ENCODE results near the gene DNAH7. TPM values are rescaled to one million over a fixed set of nuclear protein-coding genes. Genes with fewer than 3 reads are reported as not detected.

The DNAH7 gene
- polyA plus RNA-seq (2012; ENCODE audit: missing spikeins): 0.06 TPM

DNA sequence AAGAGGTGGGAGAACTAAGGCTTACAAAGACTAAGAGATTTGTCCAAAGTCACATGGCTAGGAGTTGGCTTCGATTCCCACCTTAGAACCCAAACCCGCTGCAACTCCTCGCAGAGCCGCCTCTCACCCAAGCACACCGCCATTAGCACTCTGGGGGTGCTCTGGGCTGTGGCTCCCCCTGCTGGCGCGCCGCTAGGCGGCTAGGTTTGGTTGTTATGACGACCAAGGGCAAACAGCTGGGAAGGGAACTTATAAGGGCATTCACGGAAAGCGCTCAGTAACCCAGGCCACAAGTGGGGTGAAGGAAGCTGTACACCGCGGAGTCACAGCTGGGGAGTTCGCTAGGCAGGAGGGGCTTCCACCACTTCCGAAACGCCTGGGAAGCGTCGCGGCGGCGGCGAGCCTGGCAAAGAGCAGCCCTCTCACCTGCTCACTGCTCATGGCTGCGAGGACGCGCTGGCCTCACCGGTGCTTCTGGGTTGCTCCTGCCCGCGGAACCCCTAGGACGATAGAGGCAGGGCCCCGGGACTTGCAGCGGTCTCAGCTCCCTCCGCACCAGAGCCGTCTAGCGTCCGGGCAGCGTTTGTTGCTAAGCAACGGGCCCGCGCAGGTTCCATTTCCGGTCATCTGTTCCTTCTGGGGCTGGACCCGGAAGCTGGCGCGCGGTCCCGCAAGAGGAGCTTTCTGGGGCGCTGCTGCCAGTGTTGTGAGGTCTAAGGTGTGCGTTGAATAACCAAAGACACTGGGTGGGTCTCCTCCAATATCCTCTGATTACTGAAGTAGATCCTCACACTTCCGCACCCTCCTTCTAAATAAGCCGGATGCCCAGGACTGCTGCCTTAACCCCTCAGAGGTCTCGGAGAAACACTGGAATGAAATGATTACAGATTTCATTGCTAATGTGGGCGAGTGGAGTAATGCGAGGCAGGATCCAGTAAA is at the start of gene DNAH7:
Gene DNAH7, minus strand, starts transcription at position 567 of the 939 bp plus-strand sequence. Its CDS starts 126 bp downstream, at position 441.
- peak; percentile 93 for FAIRE-seq
- 0 out of 2 replicates have a peak, but pooled peaks have one; percentile 21 for TF ChIP-seq POLR2AphosphoS5 (IDR thresholded peaks at IDR 0.05; ENCODE audit: low read depth, low read length)
- no peak for TF ChIP-seq TAF1 (IDR thresholded peaks at IDR 0.05; ENCODE audit: borderline replicate concordance, low read depth, low read length)
- DNase-seq (ENCODE audit: insufficient read length): peak; percentile 79

DNA sequence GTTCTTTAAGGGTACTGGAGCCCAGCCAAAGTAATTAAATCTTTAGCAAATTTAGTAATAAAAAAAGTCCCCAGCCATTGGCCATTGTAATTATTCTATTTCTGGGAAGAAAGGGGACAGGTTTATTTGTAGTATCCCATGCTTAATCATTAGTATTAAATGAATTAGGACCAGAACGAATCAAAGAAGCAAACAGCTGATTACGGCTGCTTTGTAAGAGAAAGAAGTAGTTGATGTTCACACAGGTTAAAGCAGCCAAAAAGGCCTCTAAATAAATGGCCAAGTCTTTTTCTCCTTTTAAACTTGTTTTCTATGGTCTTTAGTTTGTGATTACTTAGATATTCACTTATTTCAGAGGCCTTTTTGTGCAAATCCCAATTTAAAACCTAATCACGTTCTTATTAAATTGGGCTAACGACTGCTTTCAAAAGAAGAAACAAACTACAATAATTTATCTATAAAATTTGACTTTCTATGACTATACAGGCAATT is 48.6 kb upstream of the DNAH7 start:
- TF ChIP-seq POLR2AphosphoS5 (IDR thresholded peaks at IDR 0.05; ENCODE audit: low read depth, low read length) (no peak), POLR2A (IDR thresholded peaks at IDR 0.05; ENCODE audit: low read depth, low read length) (no peak), TAF1 (IDR thresholded peaks at IDR 0.05; ENCODE audit: borderline replicate concordance, low read depth, low read length) (no peak)
- FAIRE-seq (no peak), DNase-seq (ENCODE audit: insufficient read length) (no peak)

DNA sequence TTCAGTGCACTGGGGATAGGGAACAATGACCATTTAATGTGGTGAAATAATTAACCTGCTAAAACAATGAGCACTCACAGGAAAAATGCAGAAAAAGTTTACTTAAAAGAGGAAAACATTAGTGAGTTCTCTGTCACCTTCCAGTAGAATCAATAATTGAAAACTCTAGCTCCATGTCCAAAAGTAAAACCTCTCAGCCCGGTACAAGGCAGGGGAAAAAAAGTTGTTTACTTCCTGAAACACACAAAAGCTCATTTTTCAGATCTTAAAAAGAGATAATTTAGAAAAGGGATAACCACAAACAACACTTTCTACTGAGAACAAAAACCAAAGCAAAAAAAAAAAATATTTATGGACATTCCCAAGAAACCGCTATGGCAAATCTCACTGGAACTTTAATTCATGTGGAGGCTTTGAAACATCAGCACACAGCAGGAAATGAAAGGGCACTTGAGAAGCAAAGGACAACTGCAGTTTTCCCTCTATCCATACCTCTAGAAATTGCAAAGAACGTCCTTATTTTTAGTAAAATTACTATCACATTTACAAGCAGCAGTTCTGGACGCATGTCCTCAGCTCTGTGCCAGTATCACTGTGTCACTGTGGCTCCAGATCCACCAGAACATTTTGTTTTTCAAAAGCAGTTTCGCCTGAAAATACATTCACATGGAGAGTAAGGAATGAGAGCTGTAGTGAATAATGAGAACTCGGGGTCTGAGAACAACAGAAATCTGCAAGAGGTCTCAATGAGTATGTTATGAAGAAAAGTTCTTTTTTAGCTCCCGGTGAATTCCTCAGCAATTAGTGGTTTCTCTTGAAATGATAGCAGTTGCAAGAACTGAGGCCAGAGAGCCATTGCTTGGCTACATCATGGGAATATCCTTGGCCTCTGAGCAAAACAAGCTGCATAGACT is 44.7 kb upstream of the DNAH7 start:
- DNase-seq (ENCODE audit: insufficient read length) (no peak), FAIRE-seq (no peak)
- TF ChIP-seq POLR2AphosphoS5 (IDR thresholded peaks at IDR 0.05; ENCODE audit: low read depth, low read length) (no peak), TAF1 (IDR thresholded peaks at IDR 0.05; ENCODE audit: borderline replicate concordance, low read depth, low read length) (no peak), POLR2A (IDR thresholded peaks at IDR 0.05; ENCODE audit: low read depth, low read length) (no peak)

DNA sequence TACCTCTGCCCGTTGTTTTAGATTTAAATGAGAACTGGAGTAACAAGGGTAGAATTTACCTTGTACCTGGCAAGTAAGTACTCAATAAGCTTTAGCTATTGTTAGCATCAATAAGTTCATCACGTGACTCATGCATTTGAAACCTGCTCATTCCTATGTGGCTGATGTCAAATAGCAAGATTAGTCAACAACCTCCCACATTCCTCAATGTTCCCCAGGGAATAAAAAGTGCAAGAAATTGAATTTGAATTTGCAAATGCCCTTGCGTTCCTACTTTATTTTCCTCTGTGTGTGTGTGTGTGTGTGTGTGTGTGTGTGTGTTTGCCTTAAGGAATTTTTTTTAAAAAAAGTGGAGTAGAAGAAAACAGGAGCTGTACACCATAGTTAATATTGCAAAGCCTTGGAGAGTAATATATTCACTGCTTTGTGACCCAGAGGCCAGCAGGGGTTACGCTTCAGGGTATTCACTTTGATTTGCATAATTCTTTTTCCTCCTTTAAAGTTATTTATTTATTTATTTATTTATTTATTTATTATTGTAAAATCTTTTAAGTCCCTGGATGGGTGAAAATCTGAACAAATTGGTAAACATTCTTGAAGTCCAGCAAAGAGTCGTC is 43.9 kb upstream of the DNAH7 start:
- DNase-seq (ENCODE audit: insufficient read length) (no peak), FAIRE-seq (peak; percentile 73)
- TF ChIP-seq TAF1 (IDR thresholded peaks at IDR 0.05; ENCODE audit: borderline replicate concordance, low read depth, low read length) (no peak), POLR2AphosphoS5 (IDR thresholded peaks at IDR 0.05; ENCODE audit: low read depth, low read length) (no peak), POLR2A (IDR thresholded peaks at IDR 0.05; ENCODE audit: low read depth, low read length) (no peak)

DNA sequence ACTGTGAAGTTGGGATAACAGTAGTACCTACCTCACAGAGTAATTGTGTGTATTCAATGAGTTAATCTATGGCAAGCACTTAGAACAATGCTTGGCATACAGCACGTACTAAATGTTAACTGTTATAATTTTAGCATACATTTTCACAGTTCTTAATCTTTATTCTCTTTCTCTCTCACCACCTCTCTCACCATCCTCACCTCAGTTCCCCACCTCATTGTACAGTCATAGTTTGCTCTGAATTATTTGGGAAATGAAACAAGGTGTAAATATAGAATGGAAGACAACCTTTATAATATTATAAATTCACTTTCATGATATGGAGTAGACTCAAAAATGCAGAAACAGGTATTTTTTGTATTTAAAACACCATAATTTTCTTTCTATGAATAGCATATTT is 40.0 kb upstream of the DNAH7 start:
- no peak for TF ChIP-seq POLR2AphosphoS5 (IDR thresholded peaks at IDR 0.05; ENCODE audit: low read depth, low read length)
- TF ChIP-seq TAF1 (IDR thresholded peaks at IDR 0.05; ENCODE audit: borderline replicate concordance, low read depth, low read length): no peak
- no peak for TF ChIP-seq POLR2A (IDR thresholded peaks at IDR 0.05; ENCODE audit: low read depth, low read length)
- FAIRE-seq (no peak), DNase-seq (ENCODE audit: insufficient read length) (no peak)

DNA sequence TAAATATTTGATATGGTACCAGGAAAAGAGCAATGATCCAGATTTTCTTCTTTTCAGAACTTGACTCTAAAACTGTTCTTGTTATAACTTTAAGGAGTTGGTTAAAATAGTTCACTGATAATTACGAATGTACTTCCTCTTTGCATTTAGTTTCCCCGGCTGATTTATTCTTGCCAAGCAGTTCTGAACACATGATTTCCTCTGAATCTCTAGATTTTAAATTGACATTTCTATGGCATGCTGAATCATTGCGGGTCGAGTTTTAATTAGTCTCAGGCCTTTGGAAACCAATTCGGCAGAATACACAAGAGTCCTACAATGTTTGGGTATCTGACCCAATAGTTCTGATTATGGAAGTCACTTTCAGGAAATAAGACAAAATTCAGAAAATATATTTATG is 37.3 kb upstream of the DNAH7 start:
- DNase-seq (ENCODE audit: insufficient read length) (no peak), FAIRE-seq (no peak)
- TF ChIP-seq TAF1 (IDR thresholded peaks at IDR 0.05; ENCODE audit: borderline replicate concordance, low read depth, low read length): no peak
- TF ChIP-seq POLR2A (IDR thresholded peaks at IDR 0.05; ENCODE audit: low read depth, low read length): no peak
- no peak for TF ChIP-seq POLR2AphosphoS5 (IDR thresholded peaks at IDR 0.05; ENCODE audit: low read depth, low read length)

- no peak for DNase-seq (ENCODE audit: insufficient read length)
- TF ChIP-seq POLR2A (IDR thresholded peaks at IDR 0.05; ENCODE audit: low read depth, low read length) (no peak), TAF1 (IDR thresholded peaks at IDR 0.05; ENCODE audit: borderline replicate concordance, low read depth, low read length) (no peak), POLR2AphosphoS5 (IDR thresholded peaks at IDR 0.05; ENCODE audit: low read depth, low read length) (no peak)
- peak; percentile 36 for FAIRE-seq
Observed at GRCh38 chr2:196104066-196104465, 35.4 kb upstream of the DNAH7 start.

- peak; percentile 14 for FAIRE-seq
Observed at GRCh38 chr2:196103626-196104025, 35.0 kb upstream of the DNAH7 start.

GRCh38 chr2:196101325-196101991 is 32.8 kb upstream of the DNAH7 start:
- DNase-seq (ENCODE audit: insufficient read length) (peak; percentile 32), FAIRE-seq (peak; percentile 99)
- TF ChIP-seq POLR2A (IDR thresholded peaks at IDR 0.05; ENCODE audit: low read depth, low read length) (0 out of 2 replicates have a peak, but pooled peaks have one; percentile 36), TAF1 (IDR thresholded peaks at IDR 0.05; ENCODE audit: borderline replicate concordance, low read depth, low read length) (no peak), POLR2AphosphoS5 (IDR thresholded peaks at IDR 0.05; ENCODE audit: low read depth, low read length) (no peak)

More at GRCh38 chr2:196103626-196104025, 35.0 kb upstream of the DNAH7 start:
- DNase-seq (ENCODE audit: insufficient read length): no peak
- TF ChIP-seq TAF1 (IDR thresholded peaks at IDR 0.05; ENCODE audit: borderline replicate concordance, low read depth, low read length) (no peak), POLR2AphosphoS5 (IDR thresholded peaks at IDR 0.05; ENCODE audit: low read depth, low read length) (no peak), POLR2A (IDR thresholded peaks at IDR 0.05; ENCODE audit: low read depth, low read length) (no peak)

DNA sequence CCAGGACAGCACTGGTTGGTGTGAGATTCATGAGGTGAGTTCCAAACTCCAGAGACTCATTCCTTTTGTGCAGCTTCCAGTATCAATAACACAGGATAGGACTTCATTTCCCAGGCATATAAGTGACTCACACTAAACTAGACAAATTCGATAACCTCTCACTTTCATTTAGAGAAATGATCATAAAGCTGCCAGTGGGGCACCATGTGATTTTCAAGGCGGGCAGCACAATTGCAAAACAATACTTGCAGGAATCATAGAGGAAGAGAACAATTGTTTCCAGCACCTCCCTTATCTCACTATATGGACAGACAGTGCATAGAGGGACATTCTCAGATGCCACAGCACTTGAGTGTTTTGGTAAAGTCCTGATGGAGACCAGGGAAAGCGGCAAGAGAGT is 31.3 kb upstream of the DNAH7 start:
- TF ChIP-seq TAF1 (IDR thresholded peaks at IDR 0.05; ENCODE audit: borderline replicate concordance, low read depth, low read length) (no peak), POLR2AphosphoS5 (IDR thresholded peaks at IDR 0.05; ENCODE audit: low read depth, low read length) (no peak)
- DNase-seq (ENCODE audit: insufficient read length) (no peak), FAIRE-seq (peak; percentile 68)

All from GM12892 (cell line).